GM12801 (cell line): ENCODE results near the gene NLRC4.

ENCODE experiments used
- CTCF ChIP-seq: IDR thresholded peaks from one replicate; pipeline ENCODE4 v1.5.1; 2011; ENCODE audit warnings: control low read depth; ENCODE audit not compliant: insufficient read length; ENCODE audit errors: extremely low read depth

NLRC4 gene

GRCh38 chr2:32235315-32235714 is 29.4 kb downstream of the NLRC4 start:
- no peak for TF ChIP-seq CTCF

- no peak for TF ChIP-seq CTCF
Observed at GRCh38 chr2:32231959-32232358, 32.7 kb downstream of the NLRC4 start.

- no peak for TF ChIP-seq CTCF
Observed at GRCh38 chr2:32229635-32230034, 35.1 kb downstream of the NLRC4 start.

GRCh38 chr2:32228181-32228580 is 36.5 kb downstream of the NLRC4 start:
- TF ChIP-seq CTCF, result no peak

- no peak for TF ChIP-seq CTCF
Observed at GRCh38 chr2:32227492-32227891, 37.2 kb downstream of the NLRC4 start.

- no peak for TF ChIP-seq CTCF
Observed at GRCh38 chr2:32222966-32223365, 41.7 kb downstream of the NLRC4 start.

GRCh38 chr2:32220445-32220844 is 44.2 kb downstream of the NLRC4 start:
- no peak for TF ChIP-seq CTCF

- no peak for TF ChIP-seq CTCF
Observed at GRCh38 chr2:32212295-32212694, 52.4 kb downstream of the NLRC4 start.
